H1 (cell line): ENCODE data around the gene NEUROD4. TPM values are rescaled to one million over a fixed set of nuclear protein-coding genes. Genes with fewer than 3 reads are reported as not detected.

Source experiments
- CTCF ChIA-PET: fragments of 300-600 bp; sonication (Branson Sonifier 250); formaldehyde crosslinking; loops from one replicate; lab custom pipeline; 2021; ENCODE audit not compliant: partially characterized antibody; lab: Charles Lee
- POLR2A ChIA-PET: fragments of 300-600 bp; sonication (Branson Sonifier 250); formaldehyde crosslinking; loops from one replicate; lab custom pipeline; 2021; ENCODE audit warnings: inconsistent platforms; ENCODE audit not compliant: partially characterized antibody; lab: Charles Lee
- DNase-seq, 2 experiments: peaks; one replicate each; pipeline versions ENCODE4 v3.0.0 to v3.0.0-alpha.2; 2010 to 2022; ENCODE audit warnings: low spot score in 2 of 2, low read depth in 1 of 2, mixed read lengths in 1 of 2
- FAIRE-seq: peaks from 2 replicates; lab custom pipeline; 2011; peaks lifted over from hg19 to GRCh38; lab: Jason Lieb, UNC
- H2AFZ ChIP-seq: 2 replicates; pipeline ENCODE4 v1.8.1; 2012; ENCODE audit warnings: low read length, inconsistent platforms
- H2AK5ac ChIP-seq: 2 replicates; pipeline ENCODE4 v1.6.1; 2013; ENCODE audit warnings: low read depth, low read length
- H2BK120ac ChIP-seq: replicated peaks from 2 replicates; pipeline ENCODE3; 2013; ENCODE audit warnings: low read depth, low read length, inconsistent platforms
- H2BK12ac ChIP-seq: 2 replicates; pipeline ENCODE4 v1.6.1; 2013; ENCODE audit warnings: low read depth, low read length
- H2BK15ac ChIP-seq: 2 replicates; pipeline ENCODE4 v1.6.1; 2013; ENCODE audit warnings: low read length
- H2BK20ac ChIP-seq: 2 replicates; pipeline ENCODE4 v1.6.1; 2013; ENCODE audit warnings: low read length
- H2BK5ac ChIP-seq: 2 replicates; pipeline ENCODE4 v1.6.1; 2013; ENCODE audit warnings: low read depth, low read length
- H3K14ac ChIP-seq: 2 replicates; pipeline ENCODE4 v1.6.1; 2013; ENCODE audit warnings: inconsistent platforms; ENCODE audit not compliant: insufficient read length
- H3K18ac ChIP-seq: 2 replicates; pipeline ENCODE4 v1.6.1; 2013; ENCODE audit warnings: low read length; ENCODE audit errors: extremely low read depth
- H3K23ac ChIP-seq: 2 replicates; pipeline ENCODE4 v1.6.1; 2013; ENCODE audit warnings: inconsistent platforms; ENCODE audit not compliant: insufficient read length
- H3K23me2 ChIP-seq: 2 replicates; pipeline ENCODE4 v1.6.1; 2013; ENCODE audit warnings: low read depth, low read length
- H3K27ac ChIP-seq: 2 replicates; pipeline ENCODE4 v1.6.1; 2011; ENCODE audit warnings: low read depth, low read length, inconsistent platforms
- H3K27me3 ChIP-seq, 4 experiments: replicated peaks in 1 of 4; 1 replicate in 1 of 4; 2 replicates in 3 of 4; pipeline versions ENCODE4 v1.6.1 to v1.8.1; 2011 to 2013; ENCODE audit warnings: low read length in 3 of 4, mild to moderate bottlenecking in 3 of 4, inconsistent platforms in 2 of 4, mixed read lengths in 2 of 4, moderate library complexity in 1 of 4; ENCODE audit not compliant: control insufficient read depth in 3 of 4, insufficient read depth in 3 of 4; ENCODE audit errors: extremely low read depth in 1 of 4
- H3K36me3 ChIP-seq, 4 experiments: 2 replicates each; pipeline versions ENCODE4 v1.6.1 to v1.8.1; 2011 to 2013; ENCODE audit warnings: mild to moderate bottlenecking in 4 of 4, low read length in 3 of 4, moderate library complexity in 2 of 4, control low read depth in 1 of 4, inconsistent platforms in 1 of 4; ENCODE audit not compliant: insufficient read depth in 4 of 4, control insufficient read depth in 2 of 4
- H3K4ac ChIP-seq: replicated peaks from 2 replicates; pipeline ENCODE3; 2013; ENCODE audit warnings: low read length, low read depth, mixed read lengths, inconsistent platforms; ENCODE audit not compliant: insufficient read length
- H3K4me1 ChIP-seq, 4 experiments: replicated peaks in 1 of 4; 1 replicate in 1 of 4; 2 replicates in 3 of 4; pipeline versions ENCODE4 v1.6.1 to v1.8.1; 2011 to 2013; ENCODE audit warnings: low read length in 3 of 4, inconsistent platforms in 2 of 4, mixed read lengths in 1 of 4; ENCODE audit not compliant: insufficient read depth in 4 of 4, control insufficient read depth in 3 of 4
- H3K4me2 ChIP-seq, 2 experiments: 2 replicates each; pipeline versions ENCODE4 v1.6.1 to v1.8.1; 2011 to 2013; ENCODE audit warnings: low read depth in 2 of 2, low read length in 2 of 2, control low read depth in 1 of 2, inconsistent platforms in 1 of 2, mild to moderate bottlenecking in 1 of 2; ENCODE audit not compliant: insufficient read depth in 1 of 2
- H3K4me3 ChIP-seq, 4 experiments: fragments of 200-600, 300-600 bp in 1 of 4; sonication (generic), shearing (Covaris generic), sonication (Bioruptor Twin) in 1 of 4; 2 replicates each; pipeline versions ENCODE4 v1.5.1 to v1.8.1; 2011 to 2016; ENCODE audit warnings: low read length in 4 of 4, low read depth in 3 of 4, control low read depth in 2 of 4, inconsistent platforms in 2 of 4, mild to moderate bottlenecking in 2 of 4, mixed read lengths in 1 of 4, moderate library complexity in 1 of 4; ENCODE audit not compliant: insufficient read depth in 2 of 4; ENCODE audit errors: extremely low read depth in 1 of 4
- H3K56ac ChIP-seq: replicated peaks from 2 replicates; pipeline ENCODE3; 2013; ENCODE audit warnings: low read depth, mild to moderate bottlenecking, mixed read lengths, low read length, inconsistent platforms; ENCODE audit not compliant: insufficient read length
- H3K79me1 ChIP-seq: 2 replicates; pipeline ENCODE4 v1.6.1; 2013; ENCODE audit warnings: low read depth, low read length, control low read depth
- H3K79me2 ChIP-seq, 2 experiments: 2 replicates each; pipeline versions ENCODE4 v1.6.1 to v1.8.1; 2012 to 2013; ENCODE audit warnings: low read length in 2 of 2, mild to moderate bottlenecking in 2 of 2, inconsistent platforms in 1 of 2; ENCODE audit not compliant: insufficient read depth in 2 of 2, control insufficient read depth in 1 of 2
- H3K9ac ChIP-seq, 4 experiments: replicated peaks in 1 of 4; 1 replicate in 1 of 4; 2 replicates in 3 of 4; pipeline versions ENCODE4 v1.6.1 to v1.8.1; 2011 to 2013; ENCODE audit warnings: low read depth in 3 of 4, low read length in 3 of 4, control low read depth in 2 of 4, mild to moderate bottlenecking in 2 of 4, moderate library complexity in 2 of 4, inconsistent platforms in 1 of 4; ENCODE audit errors: extremely low read depth in 1 of 4
- H3K9me3 ChIP-seq, 2 experiments: 2 replicates each; pipeline versions ENCODE4 v1.6.1 to v1.8.1; 2012 to 2013; ENCODE audit warnings: mild to moderate bottlenecking in 2 of 2, moderate library complexity in 2 of 2, control low read depth in 1 of 2, inconsistent platforms in 1 of 2, low read depth in 1 of 2, low read length in 1 of 2, mixed read lengths in 1 of 2; ENCODE audit not compliant: insufficient read depth in 2 of 2
- H4K20me1 ChIP-seq, 2 experiments: replicated peaks in 1 of 2; 2 replicates each; pipeline versions ENCODE3 to v1.8.1; 2011 to 2013; ENCODE audit warnings: inconsistent platforms in 2 of 2, low read length in 2 of 2, mild to moderate bottlenecking in 1 of 2; ENCODE audit not compliant: insufficient read depth in 2 of 2, control insufficient read depth in 1 of 2
- H4K5ac ChIP-seq: 2 replicates; pipeline ENCODE4 v1.6.1; 2013; ENCODE audit warnings: low read length, low read depth, mixed read lengths, inconsistent platforms; ENCODE audit not compliant: insufficient read length
- H4K8ac ChIP-seq: 2 replicates; pipeline ENCODE4 v1.8.0; 2013; ENCODE audit warnings: mild to moderate bottlenecking, moderate library complexity, low read length, inconsistent platforms; ENCODE audit not compliant: insufficient read depth; ENCODE audit errors: extremely low read depth
- H4K91ac ChIP-seq: replicated peaks from 2 replicates; pipeline ENCODE3; 2013; ENCODE audit warnings: low read length, mixed read lengths, inconsistent platforms; ENCODE audit not compliant: insufficient read length
- WGBS, 2 experiments: shearing (Covaris generic) in 1 of 2; methylation state at CpG; one replicate each; pipeline versions ENCODE4 v1.1.6 to v1.1.7; 2013 to 2015; ENCODE audit warnings: low lambda C conversion rate in 2 of 2, mixed read lengths in 2 of 2, inconsistent platforms in 1 of 2, low coverage in 1 of 2, missing lambda C conversion rate in 1 of 2; ENCODE audit not compliant: insufficient replicate concordance in 2 of 2, insufficient coverage in 1 of 2, insufficient read length in 1 of 2; ENCODE audit errors: extremely low coverage in 1 of 2, missing lambda C conversion rate in 1 of 2; 5-methylcytosine and 5-hydroxymethylcytosine counted together
- polyA plus RNA-seq, 7 experiments: library from polyadenylated mRNA; depleted of rRNA in 3 of 7; stranded (reverse) in 5 of 7; unstranded in 2 of 7; fragments of >200 nt in 5 of 7; fragments of 200-250 nt in 2 of 7; gene quantifications; 1 replicate in 5 of 7; 2 replicates in 1 of 7; 4 replicates in 1 of 7; pipeline versions ENCODE4 v1.2.1 to v1.2.3, GENCODE V29; 2011 to 2013; ENCODE audit warnings: missing spikeins in 2 of 7, mixed read lengths in 2 of 7
- total RNA-seq: library from RNA; stranded (reverse); fragmentation: NEBNext Ultra II Directional; extraction: Animal tissue kit (Norgen Biotek cat#: 25700); gene quantifications from 2 replicates; pipeline ENCODE4 v1.2.1, GENCODE V29; 2021

NEUROD4 gene
- total and polyA plus RNA-seq, 2 of the 8 experiments (the other 6 are each of a cell fraction or from before 2014, with no cell fraction given): not detected

GRCh38 chr12:55001198-55001868 lies 18.4 kb upstream of the NEUROD4 start:
- H3K18ac ChIP-seq: no peak overlapping the region
- WGBS, 2 experiments: 90% methylated on average over 4 of the region's 4 CpGs; no CpG with 5 or more reads in 1 of the 2 experiments
- no peaks in the 10 kb centered on the region for H3K9me3 ChIP-seq
- H3K4ac ChIP-seq: no peak overlapping the region
- H2BK15ac ChIP-seq: no peak overlapping the region
- no peaks in the 10 kb centered on the region for H3K79me2 ChIP-seq
- H3K23ac ChIP-seq: no peak overlapping the region
- H3K14ac ChIP-seq: no peak overlapping the region
- no peak overlapping the region for H2BK5ac ChIP-seq
- no peak overlapping the region for H4K8ac ChIP-seq
- no peak overlapping the region for H4K91ac ChIP-seq
- no peak overlapping the region for H3K4me2 ChIP-seq
- no peak overlapping the region for H2BK120ac ChIP-seq
- H2AFZ ChIP-seq: no peak overlapping the region
- H3K27ac ChIP-seq: no peak overlapping the region
- no peak overlapping the region for H3K56ac ChIP-seq
- no peaks in the 10 kb centered on the region for H3K36me3 ChIP-seq
- no peaks in the 10 kb centered on the region for H4K20me1 ChIP-seq
- H3K4me3 ChIP-seq: no peak overlapping the region
- H3K79me1 ChIP-seq: no peaks in the 10 kb centered on the region
- H3K9ac ChIP-seq: no peak overlapping the region
- no peak overlapping the region for H2AK5ac ChIP-seq
- DNase-seq: no peak
- CTCF ChIA-PET: interaction anchor here (0.9 to 13.9 kb wide), 4 partner anchors 8 to 67 kb away, joined by 3 to 627 read pairs (median 14); no protein-coding TSS in a partner anchor
- no peaks in the 10 kb centered on the region; the same call in 1 of the 2 replicates for H3K23me2 ChIP-seq
- peaks cover 3 to 15% (median 11%) of the 10 kb centered on the region in 4 experiments; a peak in 5 of 7 replicates for H3K4me1 ChIP-seq
- H4K5ac ChIP-seq: no peak overlapping the region
- no peak for FAIRE-seq
- no peak overlapping the region for H2BK20ac ChIP-seq
- no peak overlapping the region for H2BK12ac ChIP-seq
- POLR2A ChIA-PET: no interaction called here
- no peaks in the 10 kb centered on the region for H3K27me3 ChIP-seq
